Stomach (tissue), 9 donors: ENCODE measurements around the gene CHN1. TPM values are rescaled to one million over a fixed set of nuclear protein-coding genes. Genes with fewer than 3 reads are reported as not detected.

ENCODE experiments used
- DNase-seq, 2 donors: peaks; one replicate each; pipeline versions ENCODE4 v3.0.0 to v3.0.0-alpha.2; 2013 to 2019
- H3K27ac ChIP-seq, 5 donors: fragments of 200-600 bp in 4 of 5; sonication (generic) in 4 of 5; one replicate each; pipeline ENCODE4 v1.5.1; 2013 to 2019; ENCODE audit warnings: mild to moderate bottlenecking in 1 of 5, moderate library complexity in 1 of 5
- H3K27me3 ChIP-seq, 3 donors: fragments of 200-600 bp; sonication (generic); one replicate each; pipeline ENCODE4 v1.5.1; 2017 to 2019; ENCODE audit warnings: mixed run types in 1 of 3
- H3K36me3 ChIP-seq, 4 donors: fragments of 200-600 bp; sonication (generic); 1 replicate in 3 of 4; 2 replicates in 1 of 4; pipeline ENCODE4 v1.5.1; 2016 to 2019
- H3K4me1 ChIP-seq, 4 donors: fragments of 200-600 bp; sonication (generic); one replicate each; pipeline ENCODE4 v1.5.1; 2016 to 2019
- H3K4me3 ChIP-seq, 4 donors: fragments of 200-600 bp; sonication (generic) in 3 of 4; one replicate each; pipeline ENCODE4 v1.5.1; 2016 to 2019; ENCODE audit warnings: mild to moderate bottlenecking in 1 of 4
- H3K9me3 ChIP-seq, 4 donors: fragments of 200-600 bp; sonication (generic); one replicate each; pipeline ENCODE4 v1.5.1; 2016 to 2019
- CTCF ChIP-seq, 7 experiments: fragments of 450-650 bp in 4 of 7; fragments of 200-600 bp in 3 of 7; sonication (generic) in 3 of 7; IDR thresholded peaks; one replicate each; pipeline ENCODE4 v1.5.1; 2016 to 2019; ENCODE audit warnings: antibody characterized with exemption in 7 of 7, control low read depth in 2 of 7, mild to moderate bottlenecking in 1 of 7
- EP300 ChIP-seq: sonication (generic); formaldehyde crosslinking; IDR thresholded peaks from one replicate; pipeline ENCODE4 v1.6.1; 2017; ENCODE audit warnings: antibody characterized with exemption
- POLR2A ChIP-seq, 4 donors: fragments of 450-650 bp; IDR thresholded peaks; one replicate each; pipeline ENCODE4 v1.6.1; 2016; ENCODE audit warnings: antibody characterized with exemption in 4 of 4, control low read depth in 2 of 4, mild to moderate bottlenecking in 1 of 4, moderate library complexity in 1 of 4
- POLR2AphosphoS5 ChIP-seq, 3 donors: sonication (generic); formaldehyde crosslinking; IDR thresholded peaks; one replicate each; pipeline ENCODE4 v1.6.1; 2016; ENCODE audit warnings: antibody characterized with exemption in 3 of 3
- WGBS, 5 donors: extraction: QIAGEN DNeasy Blood & Tissue Kit in 3 of 5; methylation state at CpG; one replicate each; pipeline versions ENCODE4 v1.1.5 to v1.1.7; 2013 to 2018; 5-methylcytosine and 5-hydroxymethylcytosine counted together
- intact Hi-C: fragments of 100-400 bp; cut with DNase I; formaldehyde crosslinking; loops from one replicate; pipeline ENCODE4 v1.15.1; 2023; ENCODE audit warnings: low total_unique reads
- polyA plus RNA-seq, 3 donors: library from polyadenylated mRNA; stranded (reverse); fragments of 200-250 nt; gene quantifications; one replicate each; pipeline ENCODE4 v1.2.3, GENCODE V29; 2013
- total RNA-seq, 5 donors: library from RNA; depleted of rRNA; stranded (reverse); fragments of >200 nt; gene quantifications; one replicate each; pipeline versions ENCODE4 v1.1.0 to v1.2.3, GENCODE V29; 2014 to 2016
- donor health status: healthy with polysubstance abuse.
- donor health status: Bipolar disorder and iron deficiency.
- donor health status: healthy.

CHN1 gene
- total and polyA plus RNA-seq, 8 donors, result 2.3 to 50.9 (median 12.2) TPM; not detected in 1

DNA sequence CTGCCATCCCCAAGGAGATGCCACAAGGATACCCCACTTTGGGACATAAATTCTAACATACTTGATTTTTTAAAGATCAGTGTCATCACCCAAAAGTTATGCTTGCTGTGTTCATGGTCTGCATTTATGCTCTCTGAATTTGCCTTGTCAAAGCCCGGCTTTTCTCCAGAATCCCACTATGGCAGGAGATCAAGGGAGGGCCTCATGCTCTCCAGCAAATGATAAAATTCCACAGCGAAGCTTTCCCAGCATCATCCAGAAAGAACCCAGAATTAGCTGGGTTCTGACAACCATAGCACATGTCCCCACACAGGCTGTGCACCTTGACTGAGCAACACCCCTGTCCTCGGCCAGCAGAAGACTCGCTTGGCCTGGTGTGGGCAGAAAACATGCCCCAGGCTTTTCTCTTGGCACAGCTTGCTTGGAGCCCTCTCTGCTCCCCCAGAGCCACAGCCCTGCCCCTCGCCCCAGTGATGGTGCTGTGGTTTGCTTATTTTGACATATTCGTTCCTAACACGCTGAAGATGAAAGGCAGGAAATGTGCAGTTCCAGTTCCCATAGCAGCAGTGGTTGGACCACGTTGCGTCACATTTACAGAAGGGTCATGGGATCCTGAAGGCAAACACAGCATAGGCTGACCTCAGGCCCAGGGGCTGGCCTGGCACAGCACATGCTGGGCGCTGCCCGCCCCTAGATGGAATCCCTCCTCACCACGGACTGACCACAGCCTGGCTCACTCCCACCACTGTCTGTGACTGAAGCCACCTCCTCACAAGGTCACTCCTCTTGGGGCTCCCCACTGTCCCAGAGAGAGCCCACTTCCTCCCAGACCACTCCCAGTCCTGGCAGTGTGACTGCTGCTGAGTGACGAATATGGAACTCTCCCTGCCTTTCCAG, 226.8 kb downstream of the CHN1 start:
- no peak overlapping the region for H3K4me3 ChIP-seq
- intact Hi-C loops, result no loop called here
- H3K27ac ChIP-seq, result no peak overlapping the region

DNA sequence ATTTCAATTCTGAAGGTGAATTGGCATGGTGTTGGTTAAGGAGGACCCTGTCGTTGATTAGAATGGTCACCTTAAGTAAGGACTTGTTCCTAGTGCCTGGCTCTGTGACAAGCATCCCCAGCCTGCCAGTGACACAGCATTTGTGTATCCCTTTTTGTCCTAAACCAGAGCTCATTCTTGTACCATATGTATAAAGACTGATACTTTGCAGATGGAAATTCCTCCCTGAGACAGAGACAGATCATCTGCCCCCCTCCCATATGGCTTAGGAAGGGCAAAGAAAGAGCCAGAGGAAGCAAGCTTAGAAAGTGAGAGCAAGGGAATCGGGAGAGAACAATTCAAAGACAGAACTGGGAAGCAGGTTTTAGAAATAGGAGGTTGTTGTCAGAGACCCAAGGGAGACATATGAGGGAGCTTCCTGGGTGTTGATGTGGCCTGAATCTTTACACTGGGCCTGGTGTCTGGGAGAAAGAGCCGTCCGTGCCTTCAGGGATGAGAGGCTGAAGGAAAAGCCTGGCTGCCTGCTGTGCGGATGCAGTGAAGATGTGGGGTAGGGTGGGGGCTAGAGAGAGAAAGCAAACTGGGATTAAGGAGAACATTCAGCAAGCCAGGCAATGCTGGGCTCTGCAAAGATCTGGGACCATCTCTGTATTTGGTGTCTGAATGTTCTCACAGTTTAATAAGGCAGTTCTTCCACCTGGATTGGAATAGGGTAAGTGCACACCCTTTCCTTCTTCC, 227.7 kb downstream of the CHN1 start:
- peak in 1 of 2 donors; percentile 56 for DNase-seq
- H3K4me3 ChIP-seq, result no peak overlapping the region
- no peak overlapping the region for H3K27ac ChIP-seq
- H3K4me1 ChIP-seq, result peaks cover 0 to 23% (median 2%) of the 10 kb centered on the region in 4 donors
- no peaks in the 10 kb centered on the region for H3K9me3 ChIP-seq
- H3K36me3 ChIP-seq, result no peaks in the 10 kb centered on the region
- H3K27me3 ChIP-seq, result no peaks in the 10 kb centered on the region
- intact Hi-C loops, result no loop called here
- 65 to 86% (median 73%) methylated on average over 5 of the region's 5 CpGs for WGBS, 5 donors
- TF ChIP-seq CTCF (IDR thresholded peaks at IDR 0.05) (no peak), POLR2AphosphoS5 (IDR thresholded peaks at IDR 0.05) (no peak), EP300 (no peak), POLR2A (IDR thresholded peaks at IDR 0.05) (no peak)

More for the DNA sequence above, 226.8 kb downstream of the CHN1 start:
- H3K4me1 ChIP-seq, result peaks cover 0 to 19% (median 2%) of the 10 kb centered on the region in 4 donors
- WGBS, 5 donors, result 59 to 73% (median 64%) methylated on average over 8 to 13 of the region's 13 CpGs
- no peaks in the 10 kb centered on the region for H3K36me3 ChIP-seq
- no peaks in the 10 kb centered on the region for H3K27me3 ChIP-seq
- no peak for TF ChIP-seq POLR2AphosphoS5 (IDR thresholded peaks at IDR 0.05)
- no peak for TF ChIP-seq EP300
- no peak for TF ChIP-seq CTCF (IDR thresholded peaks at IDR 0.05)
- TF ChIP-seq POLR2A (IDR thresholded peaks at IDR 0.05), result no peak
- H3K9me3 ChIP-seq, result no peaks in the 10 kb centered on the region
- peak in 1 of 2 donors; percentile 88 for DNase-seq

DNA sequence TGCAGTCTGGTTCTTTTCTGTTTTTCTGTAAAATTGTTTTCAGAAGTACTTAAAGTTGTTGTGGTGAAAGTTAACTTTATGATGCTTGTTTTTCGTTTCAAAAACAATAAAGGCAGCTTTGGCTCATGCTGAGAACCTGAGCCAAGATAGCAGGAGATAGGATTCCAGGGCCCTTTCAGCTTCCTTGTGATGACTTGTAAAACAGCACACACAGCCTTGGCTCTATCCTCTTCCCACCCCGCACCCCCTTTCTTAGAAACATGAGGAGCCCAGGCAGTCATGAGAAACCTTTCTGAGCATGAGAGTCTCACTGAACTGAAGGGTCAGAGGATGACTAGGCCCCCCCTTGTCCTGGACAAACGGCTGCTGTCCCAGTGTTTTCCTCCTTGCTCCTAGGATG, 228.5 kb downstream of the CHN1 start:
- Histone ChIP-seq H3K36me3 (no peaks in the 10 kb centered on the region), H3K27ac (no peak overlapping the region)
- intact Hi-C loops, result no loop called here

More for the DNA sequence above, 228.5 kb downstream of the CHN1 start:
- WGBS, 5 donors, result 61 to 86% (median 69%) methylated on average over 3 of the region's 3 CpGs
- Histone ChIP-seq H3K4me1 (peaks cover 0 to 25% (median 7%) of the 10 kb centered on the region in 4 donors), H3K27me3 (no peaks in the 10 kb centered on the region), H3K4me3 (no peak overlapping the region), H3K9me3 (no peaks in the 10 kb centered on the region)
- TF ChIP-seq CTCF (IDR thresholded peaks at IDR 0.05), result no peak
- TF ChIP-seq POLR2AphosphoS5 (IDR thresholded peaks at IDR 0.05), result no peak
- TF ChIP-seq POLR2A (IDR thresholded peaks at IDR 0.05), result no peak
- TF ChIP-seq EP300, result no peak
- DNase-seq, result no peak
